ENCODE results near the gene EMX1. TPM values are rescaled to one million over a fixed set of nuclear protein-coding genes. Genes with fewer than 3 reads are reported as not detected.

The EMX1 gene
- total and polyA plus RNA-seq, 2 of the 13 experiments (the other 11 are each of a cell fraction or from before 2014, with no cell fraction given): 0.62 to 4.9 TPM

DNA sequence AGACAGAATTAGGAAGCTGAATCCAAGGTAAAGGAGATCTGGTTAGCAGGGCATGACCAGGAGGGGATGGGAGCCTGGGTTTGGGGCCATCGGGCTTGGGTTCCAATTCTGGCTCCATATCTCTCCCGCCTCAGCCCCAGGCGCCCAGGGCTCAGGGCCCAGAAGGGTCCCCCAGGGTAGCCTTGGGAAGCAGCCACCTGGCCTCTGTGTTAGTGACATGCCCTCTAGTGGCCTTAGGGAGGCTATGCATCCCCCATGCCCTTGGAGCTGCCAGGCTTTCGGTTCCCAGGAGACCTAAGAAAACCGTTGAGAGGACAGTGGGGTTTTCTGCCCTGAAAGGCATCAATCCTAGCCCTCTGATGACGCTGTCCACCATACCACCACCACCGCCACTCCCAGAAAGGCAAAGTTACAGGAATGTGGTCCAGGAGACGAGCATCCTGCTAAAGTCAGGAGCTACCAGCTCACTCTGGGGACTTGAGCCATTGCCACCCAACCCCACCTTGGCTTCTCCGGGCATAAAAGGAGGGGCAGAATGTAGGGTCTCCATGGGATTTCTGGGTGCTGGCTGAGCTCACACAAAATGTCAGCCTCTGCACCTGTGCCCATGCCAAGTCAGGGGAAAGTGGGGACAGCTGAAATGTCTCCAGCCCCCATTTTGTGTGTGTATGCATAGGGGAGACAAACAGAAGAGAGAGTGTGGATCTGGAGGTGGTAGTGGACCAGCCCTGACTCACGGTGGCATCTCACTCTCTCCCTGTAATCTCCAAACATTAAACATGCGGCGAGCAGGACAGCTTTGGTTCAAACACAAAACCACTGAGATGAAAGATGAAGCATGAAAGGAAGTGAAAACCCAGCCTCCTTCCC is 56.5 kb downstream of the EMX1 start (continued):
- TF ChIP-seq ZNF431 (CRISPR knock-in tag; IDR thresholded peaks at IDR 0.05; ENCODE audit: borderline replicate concordance, low read depth): no peak
- TF ChIP-seq ELF3 (CRISPR knock-in tag; IDR thresholded peaks at IDR 0.05): no peak
- TF ChIP-seq, protein P1, sequence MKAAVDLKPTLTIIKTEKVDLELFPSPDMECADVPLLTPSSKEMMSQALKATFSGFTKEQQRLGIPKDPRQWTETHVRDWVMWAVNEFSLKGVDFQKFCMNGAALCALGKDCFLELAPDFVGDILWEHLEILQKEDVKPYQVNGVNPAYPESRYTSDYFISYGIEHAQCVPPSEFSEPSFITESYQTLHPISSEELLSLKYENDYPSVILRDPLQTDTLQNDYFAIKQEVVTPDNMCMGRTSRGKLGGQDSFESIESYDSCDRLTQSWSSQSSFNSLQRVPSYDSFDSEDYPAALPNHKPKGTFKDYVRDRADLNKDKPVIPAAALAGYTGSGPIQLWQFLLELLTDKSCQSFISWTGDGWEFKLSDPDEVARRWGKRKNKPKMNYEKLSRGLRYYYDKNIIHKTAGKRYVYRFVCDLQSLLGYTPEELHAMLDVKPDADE (CRISPR knock-in tag; IDR thresholded peaks at IDR 0.05): no peak
- no peak for TF ChIP-seq HNF1B (CRISPR knock-in tag; IDR thresholded peaks at IDR 0.05)
- TF ChIP-seq ZNF605 (CRISPR knock-in tag; IDR thresholded peaks at IDR 0.05): 0 out of 2 replicates have a peak, but pooled peaks have one; percentile 40

GRCh38 chr2:72974436-72974754 is 57.1 kb downstream of the EMX1 start:
- POLR2A ChIA-PET: interaction anchor here (1.1 to 1.2 kb wide), 2 partner anchors 9 to 87 kb away, joined by 3 to 4 read pairs; partner anchors contain the start of gene SPR
- intact Hi-C loops (cut with micrococcal nuclease; ENCODE audit: unreplicated experiment) (no loop called here), in situ Hi-C loops (cut with HindIII; ENCODE audit: extremely low pct_ligation_motif_present, low pct_unique_long_range_greater_than_20kb) (no loop called here)
- H2AFZ ChIP-seq (ENCODE audit: low read length): no peak overlapping the region
- no peaks in the 10 kb centered on the region for H3K4me1 ChIP-seq (ENCODE audit: insufficient read depth, low read length)
- H3K4me2 ChIP-seq (ENCODE audit: low read depth, low read length): no peak overlapping the region
- WGBS (ENCODE audit: low lambda C conversion rate): 100% methylated on average over 2 of the region's 2 CpGs
- H4K20me1 ChIP-seq (ENCODE audit: insufficient read depth, low read length): peaks cover 4% of the 10 kb centered on the region; the same call in 1 of the 2 replicates
- H3K36me3 ChIP-seq (replicated peaks in 1 of 2; ENCODE audit: control insufficient read depth in 1 of 2, insufficient read depth in 2 of 2, low read length in 2 of 2): peaks cover 2 to 31% of the 10 kb centered on the region in 2 experiments; a peak in 4 of 5 replicates
- no peak for FAIRE-seq
- H3K9me3 ChIP-seq (ENCODE audit: low read length): no peaks in the 10 kb centered on the region
- no peak overlapping the region for H3K4me3 ChIP-seq (replicated peaks in 1 of 3; ENCODE audit: insufficient read depth in 1 of 3, low read depth in 2 of 3, low read length in 3 of 3)
- no peaks in the 10 kb centered on the region for H3K79me2 ChIP-seq (ENCODE audit: insufficient read depth, low read length)
- no peak for DNase-seq (ENCODE audit: low spot score)
- H3K9ac ChIP-seq (ENCODE audit: insufficient read depth, low read depth, low read length): no peak overlapping the region
- H3K27me3 ChIP-seq (ENCODE audit: control insufficient read depth in 1 of 2, insufficient read depth in 2 of 2, low read length in 2 of 2): no peaks in the 10 kb centered on the region
- no peak for ATAC-seq
- no TSS peak for BruUV-seq (replicated peaks)
- CTCF ChIA-PET (ENCODE audit: low intra/inter-chr PET ratio, low total read pairs): interaction anchor here (0.9 to 2.3 kb wide), 2 partner anchors 82 to 182 kb away, joined by 3 to 22 read pairs; no protein-coding TSS in a partner anchor
- H3K27ac ChIP-seq (ENCODE audit: extremely low read length, insufficient read depth, low read length): no peak overlapping the region
- TF ChIP-seq GTF3A (CRISPR knock-in tag; conservative IDR thresholded peaks at IDR 0.05): no peak
- no peak for TF ChIP-seq ZNF205 (CRISPR knock-in tag; IDR thresholded peaks at IDR 0.05)
- TF ChIP-seq ZNF816 (CRISPR knock-in tag; IDR thresholded peaks at IDR 0.05; ENCODE audit: borderline replicate concordance): no peak
- TF ChIP-seq, protein P2, sequence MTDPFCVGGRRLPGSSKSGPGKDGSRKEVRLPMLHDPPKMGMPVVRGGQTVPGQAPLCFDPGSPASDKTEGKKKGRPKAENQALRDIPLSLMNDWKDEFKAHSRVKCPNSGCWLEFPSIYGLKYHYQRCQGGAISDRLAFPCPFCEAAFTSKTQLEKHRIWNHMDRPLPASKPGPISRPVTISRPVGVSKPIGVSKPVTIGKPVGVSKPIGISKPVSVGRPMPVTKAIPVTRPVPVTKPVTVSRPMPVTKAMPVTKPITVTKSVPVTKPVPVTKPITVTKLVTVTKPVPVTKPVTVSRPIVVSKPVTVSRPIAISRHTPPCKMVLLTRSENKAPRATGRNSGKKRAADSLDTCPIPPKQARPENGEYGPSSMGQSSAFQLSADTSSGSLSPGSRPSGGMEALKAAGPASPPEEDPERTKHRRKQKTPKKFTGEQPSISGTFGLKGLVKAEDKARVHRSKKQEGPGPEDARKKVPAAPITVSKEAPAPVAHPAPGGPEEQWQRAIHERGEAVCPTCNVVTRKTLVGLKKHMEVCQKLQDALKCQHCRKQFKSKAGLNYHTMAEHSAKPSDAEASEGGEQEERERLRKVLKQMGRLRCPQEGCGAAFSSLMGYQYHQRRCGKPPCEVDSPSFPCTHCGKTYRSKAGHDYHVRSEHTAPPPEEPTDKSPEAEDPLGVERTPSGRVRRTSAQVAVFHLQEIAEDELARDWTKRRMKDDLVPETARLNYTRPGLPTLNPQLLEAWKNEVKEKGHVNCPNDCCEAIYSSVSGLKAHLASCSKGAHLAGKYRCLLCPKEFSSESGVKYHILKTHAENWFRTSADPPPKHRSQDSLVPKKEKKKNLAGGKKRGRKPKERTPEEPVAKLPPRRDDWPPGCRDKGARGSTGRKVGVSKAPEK (CRISPR knock-in tag; IDR thresholded peaks at IDR 0.05; ENCODE audit: borderline replicate concordance): no peak
- TF ChIP-seq ZNF468 (CRISPR knock-in tag; IDR thresholded peaks at IDR 0.05): no peak
- no peak for TF ChIP-seq TSC22D2 (CRISPR knock-in tag; IDR thresholded peaks at IDR 0.05; ENCODE audit: borderline replicate concordance)
- TF ChIP-seq GLI4 (CRISPR knock-in tag; IDR thresholded peaks at IDR 0.05; ENCODE audit: borderline replicate concordance): no peak
- TF ChIP-seq IRX3 (CRISPR knock-in tag; IDR thresholded peaks at IDR 0.05; ENCODE audit: borderline replicate concordance, low read depth): no peak
- TF ChIP-seq ZNF30 (CRISPR knock-in tag; IDR thresholded peaks at IDR 0.05): no peak

All from HepG2 (cell line).